Keratinocyte (primary cell): ENCODE results near the gene ITGB3. TPM values are rescaled to one million over a fixed set of nuclear protein-coding genes. Genes with fewer than 3 reads are reported as not detected.

ENCODE experiments used
- DNase-seq: peaks from one replicate; pipeline ENCODE4 v3.0.0-alpha.2; 2011; ENCODE audit warnings: low read depth, missing footprints, low spot score
- FAIRE-seq: peaks from 2 replicates; lab custom pipeline; 2011; peaks lifted over from hg19 to GRCh38; lab: Jason Lieb, UNC
- H2AFZ ChIP-seq: 2 replicates; pipeline ENCODE4 v1.6.0; 2012; ENCODE audit warnings: low read length, control low read depth, inconsistent platforms; ENCODE audit not compliant: control insufficient read depth
- H3K27ac ChIP-seq: 2 replicates; pipeline ENCODE4 v1.5.1; 2011; ENCODE audit warnings: low read length; ENCODE audit not compliant: control insufficient read depth, insufficient read depth
- H3K27me3 ChIP-seq: 3 replicates; pipeline ENCODE4 v1.6.0; 2011; ENCODE audit warnings: low read length; ENCODE audit not compliant: control insufficient read depth, insufficient read depth; ENCODE audit errors: extremely low read depth
- H3K36me3 ChIP-seq, 2 experiments: 2 replicates in 1 of 2; 3 replicates in 1 of 2; pipeline ENCODE4 v1.5.1; 2011; ENCODE audit warnings: low read length in 2 of 2, mild to moderate bottlenecking in 1 of 2; ENCODE audit not compliant: control insufficient read depth in 2 of 2, insufficient read depth in 2 of 2; ENCODE audit errors: extremely low read depth in 1 of 2
- H3K4me1 ChIP-seq: 3 replicates; pipeline ENCODE4 v1.5.1; 2011; ENCODE audit warnings: low read length; ENCODE audit not compliant: control insufficient read depth, insufficient read depth; ENCODE audit errors: extremely low read depth
- H3K4me2 ChIP-seq: 3 replicates; pipeline ENCODE4 v1.6.0; 2011; ENCODE audit warnings: low read depth, low read length; ENCODE audit not compliant: control insufficient read depth, insufficient read depth; ENCODE audit errors: extremely low read depth
- H3K4me3 ChIP-seq, 3 experiments: fragments of 200-600 bp in 1 of 3; sonication (generic) in 1 of 3; 2 replicates in 2 of 3; 3 replicates in 1 of 3; pipeline ENCODE4 v1.5.1; 2011 to 2016; ENCODE audit warnings: low read length in 3 of 3, mild to moderate bottlenecking in 3 of 3, control low read depth in 2 of 3, inconsistent platforms in 1 of 3, low read depth in 1 of 3, mixed read lengths in 1 of 3, mixed run types in 1 of 3, moderate library complexity in 1 of 3; ENCODE audit not compliant: control insufficient read depth in 2 of 3, insufficient read depth in 2 of 3; ENCODE audit errors: extremely low read depth in 1 of 3
- H3K79me2 ChIP-seq: 2 replicates; pipeline ENCODE4 v1.6.0; 2012; ENCODE audit warnings: low read length; ENCODE audit not compliant: control insufficient read depth, insufficient read depth
- H3K9ac ChIP-seq: 3 replicates; pipeline ENCODE4 v1.6.0; 2011; ENCODE audit warnings: low read length; ENCODE audit not compliant: control insufficient read depth, insufficient read depth; ENCODE audit errors: extremely low read depth
- H3K9me1 ChIP-seq: 3 replicates; pipeline ENCODE4 v1.6.0; 2011; ENCODE audit warnings: low read length; ENCODE audit not compliant: control insufficient read depth, insufficient read depth; ENCODE audit errors: extremely low read depth
- H3K9me3 ChIP-seq: 2 replicates; pipeline ENCODE4 v1.5.1; 2012; ENCODE audit warnings: low read depth, low read length; ENCODE audit not compliant: control insufficient read depth
- H4K20me1 ChIP-seq: 3 replicates; pipeline ENCODE4 v1.6.0; 2011; ENCODE audit warnings: low read length; ENCODE audit not compliant: control insufficient read depth, insufficient read depth; ENCODE audit errors: extremely low read depth
- CTCF ChIP-seq, 3 experiments: IDR thresholded peaks in 1 of 3; conservative IDR thresholded peaks in 1 of 3; optimal IDR thresholded peaks in 1 of 3; 2 replicates in 2 of 3; 3 replicates in 1 of 3; pipeline versions ENCODE3 to v1.5.1; 2011; ENCODE audit warnings: low read length in 3 of 3, mild to moderate bottlenecking in 3 of 3, moderate library complexity in 2 of 3, control low read depth in 1 of 3, inconsistent platforms in 1 of 3; ENCODE audit not compliant: insufficient read depth in 2 of 3; ENCODE audit errors: extremely low read depth in 1 of 3
- EZH2 ChIP-seq: IDR thresholded peaks from one replicate; pipeline ENCODE4 v1.6.1; 2012; ENCODE audit warnings: inconsistent platforms, mild to moderate bottlenecking, low read length, moderate library complexity
- dilution Hi-C: fragments of 300-500 bp; cut with MboI; formaldehyde crosslinking; loops from one replicate; pipeline ENCODE4 v1.7.0; 2020; ENCODE audit warnings: low sequenced_read_pairs; ENCODE audit not compliant: extremely low pct_ligation_motif_present
- polyA plus RNA-seq, 5 experiments: library from polyadenylated mRNA; depleted of rRNA in 3 of 5; stranded (reverse) in 3 of 5; stranded (forward) in 1 of 5; unstranded in 1 of 5; fragments of >200 nt; gene quantifications; 1 replicate in 1 of 5; 2 replicates in 3 of 5; 3 replicates in 1 of 5; pipeline versions ENCODE4 v1.2.1 to v1.2.3, GENCODE V29; 2011 to 2012; ENCODE audit warnings: missing spikeins in 2 of 5, low read depth in 1 of 5, low replicate concordance in 1 of 5

ITGB3 gene
- polyA plus RNA-seq, 1 donor (not counting 4 experiments of a cell fraction or from before 2014, with no cell fraction given), result not detected

- dilution Hi-C loops, result no loop called here
- Histone ChIP-seq H3K27ac (no peak overlapping the region), H3K4me3 (no peak overlapping the region), H2AFZ (no peak overlapping the region), H3K4me2 (no peak overlapping the region), H3K4me1 (peaks cover 7% of the 10 kb centered on the region), H3K27me3 (peaks cover 18% of the 10 kb centered on the region), H3K9ac (no peak overlapping the region), H3K36me3 (no peaks in the 10 kb centered on the region), H3K9me1 (no peaks in the 10 kb centered on the region), H3K79me2 (no peaks in the 10 kb centered on the region), H3K9me3 (no peaks in the 10 kb centered on the region), H4K20me1 (no peaks in the 10 kb centered on the region)
- no peak for DNase-seq
- no peak for FAIRE-seq
- TF ChIP-seq CTCF (optimal IDR thresholded peaks at IDR 0.05 in 1 of 3, IDR thresholded peaks at IDR 0.05 in 1 of 3, conservative IDR thresholded peaks at IDR 0.05 in 1 of 3; ENCODE audit: extremely low read depth in 1 of 3, insufficient read depth in 2 of 3, low read length in 3 of 3) (no peak), EZH2 (no peak)
Observed at GRCh38 chr17:47274319-47275069, 20.9 kb downstream of the ITGB3 start.

DNA sequence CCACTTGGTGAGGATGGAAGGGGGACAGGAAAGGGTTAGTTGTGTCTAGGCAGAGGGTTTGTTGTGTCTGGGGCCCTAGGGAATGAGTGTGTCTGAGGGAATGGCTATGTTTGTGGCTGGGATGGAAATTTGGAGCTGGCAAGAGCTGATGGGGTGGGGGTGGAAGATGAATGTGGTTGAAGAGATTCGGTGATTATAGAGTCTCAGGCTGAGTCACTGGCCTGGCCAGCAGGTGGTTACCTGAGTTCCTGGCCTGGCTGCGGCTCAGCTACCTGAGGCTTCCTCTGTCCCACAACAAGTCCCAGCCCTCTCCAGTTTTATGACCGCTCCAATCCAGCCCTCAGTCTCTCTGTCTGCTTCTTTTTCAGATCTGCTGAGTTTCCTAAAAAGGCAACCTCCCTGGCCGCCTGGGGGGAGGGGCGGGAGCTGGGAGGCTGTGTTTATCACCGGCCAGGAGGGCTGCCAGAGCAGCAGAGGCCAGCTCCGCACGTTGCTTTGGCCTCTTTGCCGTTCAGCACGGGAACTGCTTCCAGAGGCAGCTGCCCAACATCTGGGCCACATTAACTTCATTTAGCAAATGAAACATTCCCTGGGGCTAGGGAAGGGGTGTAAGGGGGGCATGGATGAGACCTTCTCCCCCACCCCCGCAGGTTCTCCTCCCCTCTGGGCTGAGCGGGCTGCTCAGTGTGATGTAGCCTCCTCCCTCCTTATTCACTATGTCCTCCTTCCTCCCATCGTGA is 21.8 kb downstream of the ITGB3 start:
- Histone ChIP-seq H3K9ac (no peak overlapping the region), H3K36me3 (no peaks in the 10 kb centered on the region), H2AFZ (no peak overlapping the region), H3K79me2 (no peaks in the 10 kb centered on the region), H3K4me2 (peak overlapping the region; percentile 34), H3K9me3 (no peaks in the 10 kb centered on the region), H3K4me3 (no peak overlapping the region), H3K4me1 (peaks cover 7% of the 10 kb centered on the region), H3K9me1 (no peaks in the 10 kb centered on the region), H4K20me1 (no peaks in the 10 kb centered on the region), H3K27ac (no peak overlapping the region), H3K27me3 (peaks cover 16% of the 10 kb centered on the region)
- no peak for TF ChIP-seq EZH2
- TF ChIP-seq CTCF (optimal IDR thresholded peaks at IDR 0.05 in 1 of 3, IDR thresholded peaks at IDR 0.05 in 1 of 3, conservative IDR thresholded peaks at IDR 0.05 in 1 of 3; ENCODE audit: extremely low read depth in 1 of 3, insufficient read depth in 2 of 3, low read length in 3 of 3), result peak in 1 of 3 experiments; percentile 3
- FAIRE-seq, result no peak
- dilution Hi-C loops, result no loop called here
- peak; percentile 55 for DNase-seq
